H1 (cell line): Measurements from ENCODE around the gene DYSF. TPM values are rescaled to one million over a fixed set of nuclear protein-coding genes. Genes with fewer than 3 reads are reported as not detected.

Source experiments
- CTCF ChIA-PET: fragments of 300-600 bp; sonication (Branson Sonifier 250); formaldehyde crosslinking; loops from one replicate; lab custom pipeline; 2021; ENCODE audit not compliant: partially characterized antibody; lab: Charles Lee
- POLR2A ChIA-PET: fragments of 300-600 bp; sonication (Branson Sonifier 250); formaldehyde crosslinking; loops from one replicate; lab custom pipeline; 2021; ENCODE audit warnings: inconsistent platforms; ENCODE audit not compliant: partially characterized antibody; lab: Charles Lee
- DNase-seq, 2 experiments: peaks; one replicate each; pipeline versions ENCODE4 v3.0.0 to v3.0.0-alpha.2; 2010 to 2022; ENCODE audit warnings: low spot score in 2 of 2, low read depth in 1 of 2, mixed read lengths in 1 of 2
- FAIRE-seq: peaks from 2 replicates; lab custom pipeline; 2011; peaks lifted over from hg19 to GRCh38; lab: Jason Lieb, UNC
- H2AFZ ChIP-seq: 2 replicates; pipeline ENCODE4 v1.8.1; 2012; ENCODE audit warnings: low read length, inconsistent platforms
- H2AK5ac ChIP-seq: 2 replicates; pipeline ENCODE4 v1.6.1; 2013; ENCODE audit warnings: low read depth, low read length
- H2BK120ac ChIP-seq: replicated peaks from 2 replicates; pipeline ENCODE3; 2013; ENCODE audit warnings: low read depth, low read length, inconsistent platforms
- H2BK12ac ChIP-seq: 2 replicates; pipeline ENCODE4 v1.6.1; 2013; ENCODE audit warnings: low read depth, low read length
- H2BK15ac ChIP-seq: 2 replicates; pipeline ENCODE4 v1.6.1; 2013; ENCODE audit warnings: low read length
- H2BK20ac ChIP-seq: 2 replicates; pipeline ENCODE4 v1.6.1; 2013; ENCODE audit warnings: low read length
- H2BK5ac ChIP-seq: 2 replicates; pipeline ENCODE4 v1.6.1; 2013; ENCODE audit warnings: low read depth, low read length
- H3K14ac ChIP-seq: 2 replicates; pipeline ENCODE4 v1.6.1; 2013; ENCODE audit warnings: inconsistent platforms; ENCODE audit not compliant: insufficient read length
- H3K18ac ChIP-seq: 2 replicates; pipeline ENCODE4 v1.6.1; 2013; ENCODE audit warnings: low read length; ENCODE audit errors: extremely low read depth
- H3K23ac ChIP-seq: 2 replicates; pipeline ENCODE4 v1.6.1; 2013; ENCODE audit warnings: inconsistent platforms; ENCODE audit not compliant: insufficient read length
- H3K23me2 ChIP-seq: 2 replicates; pipeline ENCODE4 v1.6.1; 2013; ENCODE audit warnings: low read depth, low read length
- H3K27ac ChIP-seq: 2 replicates; pipeline ENCODE4 v1.6.1; 2011; ENCODE audit warnings: low read depth, low read length, inconsistent platforms
- H3K27me3 ChIP-seq, 4 experiments: replicated peaks in 1 of 4; 1 replicate in 1 of 4; 2 replicates in 3 of 4; pipeline versions ENCODE4 v1.6.1 to v1.8.1; 2011 to 2013; ENCODE audit warnings: low read length in 3 of 4, mild to moderate bottlenecking in 3 of 4, inconsistent platforms in 2 of 4, mixed read lengths in 2 of 4, moderate library complexity in 1 of 4; ENCODE audit not compliant: control insufficient read depth in 3 of 4, insufficient read depth in 3 of 4; ENCODE audit errors: extremely low read depth in 1 of 4
- H3K36me3 ChIP-seq, 4 experiments: 2 replicates each; pipeline versions ENCODE4 v1.6.1 to v1.8.1; 2011 to 2013; ENCODE audit warnings: mild to moderate bottlenecking in 4 of 4, low read length in 3 of 4, moderate library complexity in 2 of 4, control low read depth in 1 of 4, inconsistent platforms in 1 of 4; ENCODE audit not compliant: insufficient read depth in 4 of 4, control insufficient read depth in 2 of 4
- H3K4ac ChIP-seq: replicated peaks from 2 replicates; pipeline ENCODE3; 2013; ENCODE audit warnings: low read length, low read depth, mixed read lengths, inconsistent platforms; ENCODE audit not compliant: insufficient read length
- H3K4me1 ChIP-seq, 4 experiments: replicated peaks in 1 of 4; 1 replicate in 1 of 4; 2 replicates in 3 of 4; pipeline versions ENCODE4 v1.6.1 to v1.8.1; 2011 to 2013; ENCODE audit warnings: low read length in 3 of 4, inconsistent platforms in 2 of 4, mixed read lengths in 1 of 4; ENCODE audit not compliant: insufficient read depth in 4 of 4, control insufficient read depth in 3 of 4
- H3K4me2 ChIP-seq, 2 experiments: 2 replicates each; pipeline versions ENCODE4 v1.6.1 to v1.8.1; 2011 to 2013; ENCODE audit warnings: low read depth in 2 of 2, low read length in 2 of 2, control low read depth in 1 of 2, inconsistent platforms in 1 of 2, mild to moderate bottlenecking in 1 of 2; ENCODE audit not compliant: insufficient read depth in 1 of 2
- H3K4me3 ChIP-seq, 4 experiments: fragments of 200-600, 300-600 bp in 1 of 4; sonication (generic), shearing (Covaris generic), sonication (Bioruptor Twin) in 1 of 4; 2 replicates each; pipeline versions ENCODE4 v1.5.1 to v1.8.1; 2011 to 2016; ENCODE audit warnings: low read length in 4 of 4, low read depth in 3 of 4, control low read depth in 2 of 4, inconsistent platforms in 2 of 4, mild to moderate bottlenecking in 2 of 4, mixed read lengths in 1 of 4, moderate library complexity in 1 of 4; ENCODE audit not compliant: insufficient read depth in 2 of 4; ENCODE audit errors: extremely low read depth in 1 of 4
- H3K56ac ChIP-seq: replicated peaks from 2 replicates; pipeline ENCODE3; 2013; ENCODE audit warnings: low read depth, mild to moderate bottlenecking, mixed read lengths, low read length, inconsistent platforms; ENCODE audit not compliant: insufficient read length
- H3K79me1 ChIP-seq: 2 replicates; pipeline ENCODE4 v1.6.1; 2013; ENCODE audit warnings: low read depth, low read length, control low read depth
- H3K79me2 ChIP-seq, 2 experiments: 2 replicates each; pipeline versions ENCODE4 v1.6.1 to v1.8.1; 2012 to 2013; ENCODE audit warnings: low read length in 2 of 2, mild to moderate bottlenecking in 2 of 2, inconsistent platforms in 1 of 2; ENCODE audit not compliant: insufficient read depth in 2 of 2, control insufficient read depth in 1 of 2
- H3K9ac ChIP-seq, 4 experiments: replicated peaks in 1 of 4; 1 replicate in 1 of 4; 2 replicates in 3 of 4; pipeline versions ENCODE4 v1.6.1 to v1.8.1; 2011 to 2013; ENCODE audit warnings: low read depth in 3 of 4, low read length in 3 of 4, control low read depth in 2 of 4, mild to moderate bottlenecking in 2 of 4, moderate library complexity in 2 of 4, inconsistent platforms in 1 of 4; ENCODE audit errors: extremely low read depth in 1 of 4
- H3K9me3 ChIP-seq, 2 experiments: 2 replicates each; pipeline versions ENCODE4 v1.6.1 to v1.8.1; 2012 to 2013; ENCODE audit warnings: mild to moderate bottlenecking in 2 of 2, moderate library complexity in 2 of 2, control low read depth in 1 of 2, inconsistent platforms in 1 of 2, low read depth in 1 of 2, low read length in 1 of 2, mixed read lengths in 1 of 2; ENCODE audit not compliant: insufficient read depth in 2 of 2
- H4K20me1 ChIP-seq, 2 experiments: replicated peaks in 1 of 2; 2 replicates each; pipeline versions ENCODE3 to v1.8.1; 2011 to 2013; ENCODE audit warnings: inconsistent platforms in 2 of 2, low read length in 2 of 2, mild to moderate bottlenecking in 1 of 2; ENCODE audit not compliant: insufficient read depth in 2 of 2, control insufficient read depth in 1 of 2
- H4K5ac ChIP-seq: 2 replicates; pipeline ENCODE4 v1.6.1; 2013; ENCODE audit warnings: low read length, low read depth, mixed read lengths, inconsistent platforms; ENCODE audit not compliant: insufficient read length
- H4K8ac ChIP-seq: 2 replicates; pipeline ENCODE4 v1.8.0; 2013; ENCODE audit warnings: mild to moderate bottlenecking, moderate library complexity, low read length, inconsistent platforms; ENCODE audit not compliant: insufficient read depth; ENCODE audit errors: extremely low read depth
- H4K91ac ChIP-seq: replicated peaks from 2 replicates; pipeline ENCODE3; 2013; ENCODE audit warnings: low read length, mixed read lengths, inconsistent platforms; ENCODE audit not compliant: insufficient read length
- SRF ChIP-seq: IDR thresholded peaks from 2 replicates; pipeline ENCODE4 v1.6.1; 2011; ENCODE audit warnings: mild to moderate bottlenecking, low read depth, low read length, moderate library complexity
- TAF7 ChIP-seq: optimal IDR thresholded peaks from 2 replicates; pipeline ENCODE3; 2011; ENCODE audit warnings: low read depth, mild to moderate bottlenecking, inconsistent platforms, low read length, moderate library complexity, borderline replicate concordance
- WGBS, 2 experiments: shearing (Covaris generic) in 1 of 2; methylation state at CpG; one replicate each; pipeline versions ENCODE4 v1.1.6 to v1.1.7; 2013 to 2015; ENCODE audit warnings: low lambda C conversion rate in 2 of 2, mixed read lengths in 2 of 2, inconsistent platforms in 1 of 2, low coverage in 1 of 2, missing lambda C conversion rate in 1 of 2; ENCODE audit not compliant: insufficient replicate concordance in 2 of 2, insufficient coverage in 1 of 2, insufficient read length in 1 of 2; ENCODE audit errors: extremely low coverage in 1 of 2, missing lambda C conversion rate in 1 of 2; 5-methylcytosine and 5-hydroxymethylcytosine counted together
- polyA plus RNA-seq, 7 experiments: library from polyadenylated mRNA; depleted of rRNA in 3 of 7; stranded (reverse) in 5 of 7; unstranded in 2 of 7; fragments of >200 nt in 5 of 7; fragments of 200-250 nt in 2 of 7; gene quantifications; 1 replicate in 5 of 7; 2 replicates in 1 of 7; 4 replicates in 1 of 7; pipeline versions ENCODE4 v1.2.1 to v1.2.3, GENCODE V29; 2011 to 2013; ENCODE audit warnings: missing spikeins in 2 of 7, mixed read lengths in 2 of 7
- total RNA-seq: library from RNA; stranded (reverse); fragmentation: NEBNext Ultra II Directional; extraction: Animal tissue kit (Norgen Biotek cat#: 25700); gene quantifications from 2 replicates; pipeline ENCODE4 v1.2.1, GENCODE V29; 2021
- TF ChIP-seq, protein P1 (sequence below): IDR thresholded peaks from 2 replicates; pipeline ENCODE4 v1.6.1; 2012; ENCODE audit warnings: inconsistent platforms

DYSF gene
- total and polyA plus RNA-seq, 2 of the 8 experiments (the other 6 are each of a cell fraction or from before 2014, with no cell fraction given): 5.8 to 7.1 TPM

DNA sequence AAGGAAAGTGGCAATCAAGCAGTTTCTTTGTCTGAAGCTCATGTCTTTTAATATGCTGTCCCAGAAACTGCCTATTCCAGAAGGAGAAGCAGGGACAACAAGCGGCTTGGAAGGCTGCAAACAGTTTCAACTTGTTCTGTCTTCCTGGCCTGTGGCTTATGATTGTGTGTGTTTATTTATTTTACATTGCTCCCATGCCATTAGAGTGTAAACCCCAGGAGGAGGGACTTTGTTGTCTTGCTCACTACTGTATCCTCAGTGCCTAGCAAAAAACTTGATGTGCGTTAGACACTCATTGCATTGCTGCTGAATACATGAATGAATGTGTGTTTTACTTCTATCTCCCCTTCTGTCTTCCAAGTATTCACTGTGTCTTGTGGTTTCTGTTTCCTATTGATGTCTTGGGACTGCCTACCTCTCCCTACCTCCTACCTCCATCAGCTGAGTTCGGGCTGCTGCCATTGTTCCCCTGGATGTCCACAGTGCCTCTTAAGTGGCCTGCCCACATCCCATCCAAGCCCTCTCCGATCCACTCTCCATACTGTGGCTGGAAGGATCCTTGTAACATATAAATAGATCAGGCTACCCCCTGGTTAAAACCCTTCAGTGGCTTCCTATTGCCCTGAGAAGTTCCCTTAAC, 261.4 kb downstream of the DYSF start:
- no peak overlapping the region for H2BK15ac ChIP-seq
- no peak for FAIRE-seq
- no peaks in the 10 kb centered on the region for H3K9me3 ChIP-seq
- no peaks in the 10 kb centered on the region for H3K79me2 ChIP-seq
- no peak overlapping the region for H2BK12ac ChIP-seq
- H4K91ac ChIP-seq: no peak overlapping the region
- H2AK5ac ChIP-seq: no peak overlapping the region
- H3K4me1 ChIP-seq: no peaks in the 10 kb centered on the region
- no peak overlapping the region for H2BK20ac ChIP-seq
- DNase-seq: no peak
- no peak overlapping the region for H3K14ac ChIP-seq
- H3K18ac ChIP-seq: no peak overlapping the region
- no peak overlapping the region for H3K27ac ChIP-seq
- no peaks in the 10 kb centered on the region for H4K20me1 ChIP-seq
- H3K23me2 ChIP-seq: no peaks in the 10 kb centered on the region
- no peaks in the 10 kb centered on the region for H3K79me1 ChIP-seq
- no peaks in the 10 kb centered on the region for H3K27me3 ChIP-seq
- no peak overlapping the region for H3K9ac ChIP-seq
- H2BK5ac ChIP-seq: no peak overlapping the region
- POLR2A ChIA-PET: no interaction called here
- H3K4ac ChIP-seq: no peak overlapping the region
- no peak overlapping the region for H3K56ac ChIP-seq
- no peak overlapping the region for H2BK120ac ChIP-seq
- H3K36me3 ChIP-seq: no peaks in the 10 kb centered on the region
- H4K5ac ChIP-seq: no peak overlapping the region
- no peak overlapping the region for H2AFZ ChIP-seq
- CTCF ChIA-PET: no interaction called here
- H3K4me2 ChIP-seq: no peak overlapping the region
- H4K8ac ChIP-seq: no peak overlapping the region
- 91% methylated on average over 4 of the region's 4 CpGs; no CpG with 5 or more reads in 1 of the 2 experiments for WGBS, 2 experiments
- H3K4me3 ChIP-seq: no peak overlapping the region
- no peak overlapping the region for H3K23ac ChIP-seq
- TF ChIP-seq TAF7: no peak
- TF ChIP-seq SRF: no peak
- TF ChIP-seq, protein P1, sequence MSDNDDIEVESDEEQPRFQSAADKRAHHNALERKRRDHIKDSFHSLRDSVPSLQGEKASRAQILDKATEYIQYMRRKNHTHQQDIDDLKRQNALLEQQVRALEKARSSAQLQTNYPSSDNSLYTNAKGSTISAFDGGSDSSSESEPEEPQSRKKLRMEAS: no peak
